Measurements from ENCODE around the gene FOXP1.

DNA sequence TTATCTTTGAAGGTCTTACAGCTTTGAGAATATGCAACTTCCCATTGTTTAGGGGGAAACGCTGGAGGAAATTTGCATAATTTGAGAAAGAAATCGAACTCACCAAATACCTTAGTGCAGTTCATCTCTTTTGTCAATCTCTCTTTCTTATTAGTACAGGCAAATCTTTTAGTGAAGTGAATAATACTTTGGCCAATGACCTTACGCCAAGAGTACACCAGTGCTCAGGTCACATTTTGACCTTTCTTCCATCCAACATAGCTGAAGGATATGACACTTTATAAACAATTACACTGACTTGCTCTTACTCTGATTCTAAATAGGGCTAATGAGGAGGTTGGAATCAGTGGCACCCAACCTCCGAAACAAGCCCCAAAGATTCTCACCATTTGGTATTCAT, 494.8 kb downstream of the FOXP1 start:
- TF ChIP-seq CTCF (IDR thresholded peaks at IDR 0.05; ENCODE audit: low read depth, low read length) (no peak), EZH2phosphoT487 (IDR thresholded peaks at IDR 0.05; ENCODE audit: low read depth) (no peak)

All from OCI-LY3 (cell line).